ENCODE measurements around the gene XCL1.

- no peak for TF ChIP-seq EGR1 (IDR thresholded peaks at IDR 0.05; ENCODE audit: low read depth)
- no peak for TF ChIP-seq CTCF (IDR thresholded peaks at IDR 0.05 in 2 of 3, conservative IDR thresholded peaks at IDR 0.05 in 1 of 3; ENCODE audit: borderline replicate concordance in 1 of 3, insufficient read depth in 1 of 3, low read depth in 2 of 3, low read length in 2 of 3)
- TF ChIP-seq SRF (IDR thresholded peaks at IDR 0.05; ENCODE audit: low read depth) = no peak
- no peak for TF ChIP-seq SP1 (IDR thresholded peaks at IDR 0.05; ENCODE audit: low read depth)
- no peak for TF ChIP-seq SIN3A (IDR thresholded peaks at IDR 0.05; ENCODE audit: low read depth)
- no peak for TF ChIP-seq ZNF274 (IDR thresholded peaks at IDR 0.05; ENCODE audit: low read depth, low read length)
Observed at GRCh38 chr1:168585937-168586336, 9.5 kb downstream of the XCL1 start.
